Uterus (tissue), 2 donors: Measurements from ENCODE around the gene HPS1.

ENCODE experiments used
- CTCF ChIP-seq, 4 experiments: fragments of 200-600 bp in 2 of 4; fragments of 450-650 bp in 2 of 4; sonication (generic) in 2 of 4; IDR thresholded peaks; one replicate each; pipeline ENCODE4 v1.5.1; 2016 to 2019; ENCODE audit warnings: antibody characterized with exemption in 4 of 4, mild to moderate bottlenecking in 2 of 4, moderate library complexity in 1 of 4
- POLR2A ChIP-seq, 2 donors: fragments of 450-650 bp; IDR thresholded peaks; one replicate each; pipeline ENCODE4 v1.6.1; 2016; ENCODE audit warnings: antibody characterized with exemption in 2 of 2, mild to moderate bottlenecking in 1 of 2, moderate library complexity in 1 of 2

- TF ChIP-seq CTCF (IDR thresholded peaks at IDR 0.05) (no peak), POLR2A (IDR thresholded peaks at IDR 0.05) (no peak)
These were observed 62.9 kb downstream of the HPS1 start for GRCh38 chr10:98383869-98384268.
